Keratinocyte (primary cell): ENCODE measurements around the gene S100A7A. TPM values are rescaled to one million over a fixed set of nuclear protein-coding genes. Genes with fewer than 3 reads are reported as not detected.
"Not testable (repeated sequence)": the region's sequence is repeated elsewhere in the genome, so short reads cannot be mapped to it uniquely, and the experiment has no call there.

Experiments
- DNase-seq: peaks from one replicate; pipeline ENCODE4 v3.0.0-alpha.2; 2011; ENCODE audit warnings: low read depth, missing footprints, low spot score
- FAIRE-seq: peaks from 2 replicates; lab custom pipeline; 2011; peaks lifted over from hg19 to GRCh38; lab: Jason Lieb, UNC
- H2AFZ ChIP-seq: 2 replicates; pipeline ENCODE4 v1.6.0; 2012; ENCODE audit warnings: low read length, control low read depth, inconsistent platforms; ENCODE audit not compliant: control insufficient read depth
- H3K27ac ChIP-seq: 2 replicates; pipeline ENCODE4 v1.5.1; 2011; ENCODE audit warnings: low read length; ENCODE audit not compliant: control insufficient read depth, insufficient read depth
- H3K27me3 ChIP-seq: 3 replicates; pipeline ENCODE4 v1.6.0; 2011; ENCODE audit warnings: low read length; ENCODE audit not compliant: control insufficient read depth, insufficient read depth; ENCODE audit errors: extremely low read depth
- H3K36me3 ChIP-seq, 2 experiments: 2 replicates in 1 of 2; 3 replicates in 1 of 2; pipeline ENCODE4 v1.5.1; 2011; ENCODE audit warnings: low read length in 2 of 2, mild to moderate bottlenecking in 1 of 2; ENCODE audit not compliant: control insufficient read depth in 2 of 2, insufficient read depth in 2 of 2; ENCODE audit errors: extremely low read depth in 1 of 2
- H3K4me1 ChIP-seq: 3 replicates; pipeline ENCODE4 v1.5.1; 2011; ENCODE audit warnings: low read length; ENCODE audit not compliant: control insufficient read depth, insufficient read depth; ENCODE audit errors: extremely low read depth
- H3K4me2 ChIP-seq: 3 replicates; pipeline ENCODE4 v1.6.0; 2011; ENCODE audit warnings: low read depth, low read length; ENCODE audit not compliant: control insufficient read depth, insufficient read depth; ENCODE audit errors: extremely low read depth
- H3K4me3 ChIP-seq, 3 experiments: fragments of 200-600 bp in 1 of 3; sonication (generic) in 1 of 3; 2 replicates in 2 of 3; 3 replicates in 1 of 3; pipeline ENCODE4 v1.5.1; 2011 to 2016; ENCODE audit warnings: low read length in 3 of 3, mild to moderate bottlenecking in 3 of 3, control low read depth in 2 of 3, inconsistent platforms in 1 of 3, low read depth in 1 of 3, mixed read lengths in 1 of 3, mixed run types in 1 of 3, moderate library complexity in 1 of 3; ENCODE audit not compliant: control insufficient read depth in 2 of 3, insufficient read depth in 2 of 3; ENCODE audit errors: extremely low read depth in 1 of 3
- H3K79me2 ChIP-seq: 2 replicates; pipeline ENCODE4 v1.6.0; 2012; ENCODE audit warnings: low read length; ENCODE audit not compliant: control insufficient read depth, insufficient read depth
- H3K9ac ChIP-seq: 3 replicates; pipeline ENCODE4 v1.6.0; 2011; ENCODE audit warnings: low read length; ENCODE audit not compliant: control insufficient read depth, insufficient read depth; ENCODE audit errors: extremely low read depth
- H3K9me1 ChIP-seq: 3 replicates; pipeline ENCODE4 v1.6.0; 2011; ENCODE audit warnings: low read length; ENCODE audit not compliant: control insufficient read depth, insufficient read depth; ENCODE audit errors: extremely low read depth
- H3K9me3 ChIP-seq: 2 replicates; pipeline ENCODE4 v1.5.1; 2012; ENCODE audit warnings: low read depth, low read length; ENCODE audit not compliant: control insufficient read depth
- H4K20me1 ChIP-seq: 3 replicates; pipeline ENCODE4 v1.6.0; 2011; ENCODE audit warnings: low read length; ENCODE audit not compliant: control insufficient read depth, insufficient read depth; ENCODE audit errors: extremely low read depth
- CTCF ChIP-seq, 3 experiments: IDR thresholded peaks in 1 of 3; conservative IDR thresholded peaks in 1 of 3; optimal IDR thresholded peaks in 1 of 3; 2 replicates in 2 of 3; 3 replicates in 1 of 3; pipeline versions ENCODE3 to v1.5.1; 2011; ENCODE audit warnings: low read length in 3 of 3, mild to moderate bottlenecking in 3 of 3, moderate library complexity in 2 of 3, control low read depth in 1 of 3, inconsistent platforms in 1 of 3; ENCODE audit not compliant: insufficient read depth in 2 of 3; ENCODE audit errors: extremely low read depth in 1 of 3
- EZH2 ChIP-seq: IDR thresholded peaks from one replicate; pipeline ENCODE4 v1.6.1; 2012; ENCODE audit warnings: inconsistent platforms, mild to moderate bottlenecking, low read length, moderate library complexity
- dilution Hi-C: fragments of 300-500 bp; cut with MboI; formaldehyde crosslinking; loops from one replicate; pipeline ENCODE4 v1.7.0; 2020; ENCODE audit warnings: low sequenced_read_pairs; ENCODE audit not compliant: extremely low pct_ligation_motif_present
- polyA plus RNA-seq, 5 experiments: library from polyadenylated mRNA; depleted of rRNA in 3 of 5; stranded (reverse) in 3 of 5; stranded (forward) in 1 of 5; unstranded in 1 of 5; fragments of >200 nt; gene quantifications; 1 replicate in 1 of 5; 2 replicates in 3 of 5; 3 replicates in 1 of 5; pipeline versions ENCODE4 v1.2.1 to v1.2.3, GENCODE V29; 2011 to 2012; ENCODE audit warnings: missing spikeins in 2 of 5, low read depth in 1 of 5, low replicate concordance in 1 of 5

S100A7A gene
- polyA plus RNA-seq, 1 donor (not counting 4 experiments of a cell fraction or from before 2014, with no cell fraction given), result not detected

GRCh38 chr1:153444078-153444477 is 27.8 kb downstream of the S100A7A start:
- Histone ChIP-seq H3K79me2 (no peaks in the 10 kb centered on the region), H3K27me3 (peaks cover 17% of the 10 kb centered on the region)

GRCh38 chr1:153447498-153448170 is 31.3 kb downstream of the S100A7A start:
- no peak overlapping the region for H3K4me3 ChIP-seq
- no peaks in the 10 kb centered on the region for H4K20me1 ChIP-seq
- dilution Hi-C loops, result no loop called here
- no peak overlapping the region for H3K27ac ChIP-seq
- H3K9me1 ChIP-seq, result no peaks in the 10 kb centered on the region
- H3K4me1 ChIP-seq, result no peaks in the 10 kb centered on the region
- no peak overlapping the region for H2AFZ ChIP-seq
- H3K9me3 ChIP-seq, result no peaks in the 10 kb centered on the region
- no peaks in the 10 kb centered on the region for H3K79me2 ChIP-seq
- peak; percentile 26 for FAIRE-seq
- peaks cover 17% of the 10 kb centered on the region for H3K27me3 ChIP-seq
- H3K36me3 ChIP-seq, result no peaks in the 10 kb centered on the region
- no peak overlapping the region for H3K4me2 ChIP-seq
- TF ChIP-seq CTCF (optimal IDR thresholded peaks at IDR 0.05 in 1 of 3, IDR thresholded peaks at IDR 0.05 in 1 of 3, conservative IDR thresholded peaks at IDR 0.05 in 1 of 3; ENCODE audit: extremely low read depth in 1 of 3, insufficient read depth in 2 of 3, low read length in 3 of 3), result no peak
- DNase-seq, result no peak
- no peak overlapping the region for H3K9ac ChIP-seq

More at GRCh38 chr1:153444078-153444477, 27.8 kb downstream of the S100A7A start:
- TF ChIP-seq EZH2 (no peak), CTCF (optimal IDR thresholded peaks at IDR 0.05 in 1 of 3, IDR thresholded peaks at IDR 0.05 in 1 of 3, conservative IDR thresholded peaks at IDR 0.05 in 1 of 3; ENCODE audit: extremely low read depth in 1 of 3, insufficient read depth in 2 of 3, low read length in 3 of 3) (no peak)
- Histone ChIP-seq H3K9ac (no peak overlapping the region), H3K9me1 (no peaks in the 10 kb centered on the region), H3K4me2 (no peak overlapping the region), H4K20me1 (no peaks in the 10 kb centered on the region), H3K4me1 (no peaks in the 10 kb centered on the region), H3K27ac (no peak overlapping the region), H2AFZ (no peak overlapping the region), H3K36me3 (no peaks in the 10 kb centered on the region), H3K4me3 (no peak overlapping the region), H3K9me3 (no peaks in the 10 kb centered on the region)
- no peak for FAIRE-seq
- DNase-seq, result no peak
- dilution Hi-C loops, result no loop called here

- DNase-seq, H2AFZ ChIP-seq, FAIRE-seq, H3K4me2 ChIP-seq, H3K4me3 ChIP-seq, H3K4me1 ChIP-seq, H3K9ac ChIP-seq, H3K79me2 ChIP-seq, H4K20me1 ChIP-seq, dilution Hi-C loops, H3K27me3 ChIP-seq, H3K27ac ChIP-seq, H3K9me1 ChIP-seq, H3K9me3 ChIP-seq, H3K36me3 ChIP-seq: not testable (repeated sequence)
These were observed 32.5 kb downstream of the S100A7A start for GRCh38 chr1:153448851-153449250.
